Body of pancreas (tissue), 4 donors: ENCODE results near the gene PRDM16.

Experiments used
- CTCF ChIP-seq, 7 experiments: fragments of 450-650 bp in 4 of 7; fragments of 200-600 bp in 3 of 7; sonication (generic) in 3 of 7; IDR thresholded peaks; one replicate each; pipeline ENCODE4 v1.5.1; 2016 to 2019; ENCODE audit warnings: antibody characterized with exemption in 7 of 7
- POLR2A ChIP-seq, 3 donors: fragments of 450-650 bp; IDR thresholded peaks; one replicate each; pipeline ENCODE4 v1.6.1; 2016; ENCODE audit warnings: antibody characterized with exemption in 3 of 3, mild to moderate bottlenecking in 2 of 3

- TF ChIP-seq CTCF (IDR thresholded peaks at IDR 0.05) (no peak), POLR2A (IDR thresholded peaks at IDR 0.05) (no peak)
Measured at GRCh38 chr1:3282186-3282585, 213.2 kb downstream of the PRDM16 start.
